Activated CD4-positive, alpha-beta T cell treated with anti-CD3 and anti-CD28 coated beads, Interleukin-10, Interleukin-2, amounts not matched to agents 100 ng/mL and 50 ng/mL, durations not matched to agents 16 hours and 8 hours (primary cell): ENCODE measurements around the gene DACT3.

Experiments used
- DNase-seq: peaks from one replicate; pipeline ENCODE4 v3.0.0-alpha.2; 2020

Gene DACT3

DNA sequence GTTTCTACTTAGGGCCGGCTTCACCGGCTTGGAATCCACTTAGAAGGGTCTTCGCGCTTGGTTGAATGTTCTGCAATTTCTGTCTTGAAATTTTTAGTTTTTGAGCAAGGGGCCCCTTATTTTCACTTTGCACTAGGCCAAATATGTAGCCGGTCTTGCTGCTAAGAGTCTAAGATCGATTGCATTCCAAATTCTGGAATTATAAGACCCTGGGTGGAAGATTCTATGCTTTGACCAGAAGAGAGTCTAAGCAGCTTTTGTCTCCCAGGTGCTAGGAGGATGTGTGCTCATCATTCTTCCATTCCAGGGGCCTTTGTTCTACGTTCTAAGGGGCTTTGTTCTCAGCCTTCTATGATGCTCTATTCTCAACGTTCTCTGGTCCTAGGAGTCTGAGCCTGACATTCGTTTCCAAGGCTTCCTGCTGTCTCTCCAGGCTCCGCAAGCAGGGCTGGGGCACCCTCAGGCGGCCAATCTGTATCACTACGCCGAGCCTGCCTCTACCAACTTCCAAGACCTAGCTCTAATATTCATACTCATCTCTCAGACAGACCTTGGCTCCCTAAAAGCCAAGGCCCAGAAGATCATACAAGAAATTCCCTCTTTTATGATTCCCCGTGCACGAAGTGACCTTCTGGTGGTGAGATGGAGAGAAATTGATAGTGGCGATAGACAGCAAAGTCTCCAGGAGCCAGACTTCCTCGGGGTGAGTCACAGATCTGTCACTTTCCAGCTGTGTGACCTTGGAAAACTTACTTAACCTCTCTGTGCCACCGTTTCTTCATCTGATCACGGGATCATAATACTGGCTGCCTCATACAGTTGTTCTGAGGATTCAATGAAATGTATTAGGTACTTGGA lies 982 bp upstream of the DACT3 start:
- DNase-seq = peak; percentile 78

DNA sequence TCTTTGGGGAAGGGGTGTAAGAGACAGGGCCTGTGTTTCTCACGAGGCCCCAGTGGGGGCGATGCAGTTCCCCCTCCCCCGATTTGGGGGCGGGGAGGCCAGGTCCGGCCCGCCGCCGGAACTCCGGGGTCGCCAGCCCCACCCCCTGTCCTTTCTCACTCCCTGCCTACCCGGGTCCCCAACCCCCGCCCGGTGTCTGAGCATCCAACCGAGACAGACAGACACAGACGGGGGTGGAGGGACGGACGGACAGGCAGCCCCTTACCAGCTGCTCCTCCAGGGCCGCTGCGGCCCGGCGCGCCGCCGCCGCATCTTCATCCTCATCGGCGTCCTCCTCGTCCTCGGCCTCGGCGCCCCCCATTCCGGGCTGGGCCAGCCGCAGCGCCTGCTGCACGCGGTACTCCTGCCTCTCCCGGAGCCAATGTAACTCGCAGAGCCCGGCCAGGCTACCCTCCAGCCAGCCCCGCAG lies 397 bp downstream of the DACT3 start:
- no peak for DNase-seq

DNA sequence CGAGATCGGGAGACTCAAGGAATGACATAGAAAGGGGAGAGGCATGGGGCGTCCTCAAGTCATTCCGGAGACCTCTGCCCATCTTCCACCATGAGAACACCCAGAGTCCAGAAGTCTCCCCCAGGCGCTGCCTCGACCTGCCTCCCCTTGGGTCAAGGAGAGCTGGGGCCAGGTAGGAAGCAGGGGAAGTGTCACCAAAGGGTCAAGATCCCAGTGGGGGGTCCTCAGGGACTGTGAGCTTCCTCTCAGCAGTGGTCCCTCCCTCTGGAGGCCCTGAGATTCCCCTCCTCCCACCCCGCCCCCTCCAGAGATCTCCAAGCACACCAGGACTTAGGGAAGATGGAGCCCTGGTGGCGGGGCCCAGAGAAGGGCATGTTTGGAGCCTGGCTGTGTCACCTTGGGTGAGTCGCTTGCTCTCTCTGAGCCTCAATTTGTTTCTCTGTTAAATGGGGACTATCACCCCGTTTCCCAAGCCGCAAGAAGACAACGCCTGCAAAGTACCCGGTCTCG lies 919 bp downstream of the DACT3 start:
- DNase-seq = no peak

DNA sequence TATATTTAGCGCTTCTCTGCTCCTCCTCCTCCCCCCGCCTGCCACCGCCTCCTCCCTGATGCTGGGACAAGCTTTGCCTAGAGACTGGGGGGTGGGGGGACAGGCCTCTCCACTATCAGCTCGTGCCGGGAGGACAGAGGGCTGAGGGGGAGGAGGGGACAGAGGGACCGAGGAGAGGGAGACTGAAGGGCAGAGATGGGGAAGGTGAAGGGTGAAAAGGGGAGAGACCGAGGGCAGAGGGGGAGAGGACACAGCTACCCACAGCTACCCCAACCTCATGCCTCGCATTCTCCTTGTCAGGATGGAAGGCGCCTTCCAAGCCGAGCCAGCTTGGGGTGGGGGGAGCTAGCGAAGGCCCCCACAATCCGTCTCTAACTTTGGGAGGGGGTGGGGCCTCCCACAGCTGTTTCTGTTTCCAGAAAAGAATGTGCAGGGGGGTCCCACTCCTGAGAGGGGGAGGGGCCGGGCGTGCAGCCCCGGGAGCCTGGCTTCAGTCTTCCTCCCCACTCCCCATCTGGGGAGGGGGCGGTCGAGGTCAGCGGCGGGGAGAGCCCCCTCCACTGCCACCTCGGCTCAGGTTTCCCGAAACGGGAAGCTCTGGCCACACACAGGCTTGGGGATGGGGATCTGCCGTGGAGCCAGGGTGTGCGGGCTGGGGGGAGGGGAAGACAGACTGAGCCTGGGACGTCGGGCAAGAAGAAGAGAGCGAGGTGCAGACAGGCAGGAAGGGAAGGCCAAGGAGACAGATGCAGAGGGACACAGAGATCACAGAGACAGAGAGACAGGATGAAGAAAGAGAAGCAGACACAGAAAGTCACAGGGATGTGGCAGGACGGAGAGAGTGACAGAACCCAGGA lies 1.6 kb downstream of the DACT3 start:
- no peak for DNase-seq

DNA sequence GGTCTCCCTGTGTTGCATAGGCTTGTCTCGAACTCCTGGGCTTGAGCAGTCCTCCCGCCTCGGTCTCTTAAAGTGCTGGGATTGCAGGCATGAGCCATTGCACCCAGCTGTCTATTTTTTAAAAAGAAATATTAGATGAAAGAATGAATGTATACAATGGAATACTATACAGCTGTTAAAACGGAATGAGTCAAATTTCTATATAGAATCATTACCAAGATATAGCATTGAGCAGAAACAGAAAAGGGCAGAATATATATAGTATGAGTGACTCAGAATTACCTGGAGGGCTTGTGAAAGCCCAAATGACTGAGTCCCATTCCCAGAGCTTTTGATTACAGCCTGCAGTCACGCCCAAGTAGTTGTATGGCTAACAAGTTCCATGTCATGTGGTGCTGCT lies 4.4 kb downstream of the DACT3 start:
- no peak for DNase-seq

DNA sequence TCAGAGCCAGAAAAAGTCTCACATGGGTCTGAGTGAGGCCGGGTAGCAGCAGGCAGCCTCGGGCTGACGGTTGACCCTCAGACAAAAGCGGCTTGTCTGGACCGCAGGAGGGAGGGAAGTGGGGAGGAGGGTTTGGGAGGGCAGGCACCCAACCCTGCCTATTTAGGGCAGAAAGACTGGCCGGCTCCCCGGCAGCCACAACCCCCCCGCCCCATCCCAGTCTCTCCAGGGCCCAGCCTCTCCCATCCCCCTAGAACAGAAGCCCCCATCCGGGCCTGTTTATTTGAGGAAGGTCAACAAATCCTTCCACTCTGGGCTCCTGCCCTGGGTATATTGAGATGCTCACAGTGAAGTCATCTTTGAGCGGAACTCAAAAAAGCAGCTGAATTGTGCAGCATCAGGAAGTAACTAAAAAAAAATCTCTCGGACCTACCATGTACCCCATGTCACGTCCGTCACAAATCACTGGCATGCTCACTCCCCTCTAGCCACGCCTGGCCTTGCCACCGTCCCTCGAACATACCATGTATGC lies 6.3 kb downstream of the DACT3 start:
- DNase-seq = no peak

DNA sequence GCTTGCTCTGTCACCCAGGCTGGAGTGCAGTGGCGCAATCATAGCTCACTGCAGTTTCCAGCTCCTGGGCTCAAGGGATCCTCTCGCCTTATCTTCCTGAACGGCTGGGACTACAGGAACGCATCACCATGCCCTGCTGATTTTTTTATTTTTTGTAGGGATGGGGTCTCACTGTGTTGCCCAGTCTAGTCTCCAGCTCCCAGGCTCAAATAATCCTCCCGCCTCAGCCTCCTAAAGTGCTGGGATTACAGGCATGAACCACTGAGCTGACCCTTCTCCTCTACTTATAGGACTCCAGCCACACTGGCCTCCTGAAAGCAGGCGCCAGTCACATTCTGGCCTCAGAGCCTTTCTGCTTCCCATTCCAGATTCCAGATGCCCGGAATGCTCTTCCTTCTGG lies 10.5 kb downstream of the DACT3 start:
- DNase-seq = no peak

DNA sequence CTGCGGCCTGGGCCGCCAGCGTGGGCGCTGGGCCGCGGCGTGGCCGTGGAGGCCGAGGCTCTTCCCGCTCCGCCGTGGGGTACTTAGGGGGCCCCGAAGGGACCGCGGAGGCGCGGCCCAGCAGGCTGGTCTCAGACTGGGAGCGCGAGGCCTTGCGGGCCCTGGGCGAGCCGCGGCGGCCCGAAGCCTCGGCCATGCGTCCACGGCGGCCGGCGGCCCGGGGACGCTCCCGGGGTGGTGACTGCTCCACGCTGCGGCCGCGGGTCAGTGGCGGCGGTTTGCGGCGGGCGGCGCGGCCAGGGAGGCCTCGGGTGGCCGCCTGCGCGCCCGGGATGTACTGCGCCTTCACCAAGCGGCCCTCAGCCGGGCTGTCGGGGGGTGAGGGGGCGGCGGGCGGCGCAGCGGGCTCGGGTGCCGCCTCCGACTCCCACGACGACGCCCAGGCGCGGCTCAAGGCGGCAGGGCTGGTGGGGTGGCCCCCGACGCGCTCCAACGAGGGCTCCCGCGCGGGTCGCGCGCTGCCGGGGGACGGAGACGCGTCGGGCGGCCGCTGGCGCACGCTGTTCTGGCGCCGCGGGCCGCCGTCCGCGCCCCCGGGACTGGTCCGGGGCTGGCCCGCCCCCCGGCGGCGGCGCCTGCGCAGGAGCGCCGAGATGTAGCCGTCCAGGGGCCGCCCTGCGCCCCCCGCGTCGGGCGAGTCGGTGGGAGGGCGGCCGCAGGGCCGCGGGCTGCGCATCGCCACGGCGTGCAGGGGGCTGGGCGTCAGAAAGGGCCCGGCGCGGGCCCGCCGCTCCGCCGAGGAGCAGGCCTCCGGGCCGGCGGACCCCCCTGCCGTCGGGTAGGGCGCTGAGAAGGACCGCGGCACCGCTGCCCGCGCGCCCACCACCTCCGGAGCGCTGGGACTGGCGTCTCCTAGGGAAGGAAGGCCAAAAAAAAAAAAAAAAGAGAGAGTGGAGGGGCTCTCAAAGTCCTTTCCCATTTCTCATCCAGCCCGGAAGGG lies 11.7 kb downstream of the DACT3 start:
- no peak for DNase-seq

DNA sequence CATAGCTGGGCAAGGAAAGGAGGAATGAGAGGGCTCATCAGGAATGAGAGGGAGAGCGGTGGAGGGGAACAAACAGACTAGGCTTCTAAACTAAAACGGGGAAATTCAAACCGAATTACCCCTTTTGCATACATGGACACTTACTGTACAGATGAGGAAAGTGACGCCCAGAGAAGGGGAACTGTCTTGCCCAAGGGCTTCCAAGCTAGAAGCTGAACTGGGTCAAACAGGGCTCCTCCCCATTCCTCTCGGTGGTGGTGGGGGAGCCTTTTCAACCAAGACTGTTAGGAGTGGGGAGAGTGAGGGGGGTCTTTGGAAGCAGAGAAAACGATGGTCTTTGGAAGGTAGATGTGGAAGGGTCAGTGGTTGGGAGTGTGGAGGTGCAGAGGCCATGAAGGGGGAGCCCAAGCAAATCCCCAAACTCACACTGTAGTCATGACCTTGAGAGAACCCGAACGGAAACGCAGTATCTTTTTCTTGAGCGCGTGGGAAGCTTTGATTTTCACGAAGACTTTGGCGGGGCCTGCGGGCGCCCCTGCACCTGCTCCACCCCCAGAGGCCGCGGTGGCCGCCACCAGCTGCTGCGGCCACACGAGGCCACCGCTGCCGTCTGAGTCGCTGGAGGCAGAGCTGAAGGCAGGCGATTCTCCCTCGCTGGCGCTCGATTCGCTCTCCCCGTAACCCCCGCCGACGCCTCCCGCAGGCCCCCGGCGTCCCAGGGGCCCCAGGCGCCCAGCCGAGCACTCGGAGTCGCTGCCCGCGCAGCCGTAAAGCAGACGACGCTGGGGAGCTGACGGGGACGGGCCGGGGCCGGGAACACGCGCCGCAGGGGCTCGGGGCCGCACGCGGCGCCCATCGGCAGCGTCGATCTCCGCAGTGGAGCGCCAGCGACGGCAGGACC lies 12.7 kb downstream of the DACT3 start:
- DNase-seq = no peak

DNA sequence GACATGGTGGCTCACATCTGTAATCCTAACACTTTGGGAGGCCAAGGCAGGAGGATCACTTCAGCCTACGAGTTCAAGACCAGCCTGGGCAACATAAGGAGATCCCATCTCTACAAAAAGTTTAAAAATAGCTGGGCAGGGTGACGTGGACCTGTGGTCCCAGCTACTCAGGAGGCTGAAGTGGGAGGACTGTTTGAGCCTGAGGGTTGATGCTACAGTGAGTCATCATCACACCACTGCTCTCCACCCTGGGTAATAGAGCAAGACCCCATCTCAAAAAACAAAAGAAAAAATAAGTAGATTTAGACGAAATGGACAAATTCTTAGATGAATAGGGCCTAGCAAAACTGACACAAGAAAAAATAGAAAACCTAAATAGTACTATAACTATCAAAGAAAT lies 14.6 kb downstream of the DACT3 start:
- DNase-seq = no peak

DNA sequence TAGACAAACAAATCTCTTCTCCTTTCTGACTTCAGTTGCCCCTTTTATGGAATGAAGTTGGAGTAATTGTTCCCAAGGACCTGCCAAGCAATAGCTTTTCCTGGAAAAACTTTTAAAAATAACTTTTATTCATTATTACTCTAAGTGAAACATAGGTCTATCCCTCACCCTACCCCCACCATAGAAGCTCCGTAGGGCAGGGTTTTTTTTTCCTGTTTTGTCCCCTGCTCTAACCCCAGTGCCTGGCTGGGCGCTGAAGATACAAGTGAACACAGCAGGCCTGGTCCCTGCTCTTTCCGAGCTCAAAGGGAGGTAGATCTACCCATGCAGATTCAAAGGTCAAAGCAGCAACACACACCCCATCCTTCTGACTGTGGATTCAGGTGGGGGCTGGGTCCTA lies 16.3 kb downstream of the DACT3 start:
- no peak for DNase-seq

DNA sequence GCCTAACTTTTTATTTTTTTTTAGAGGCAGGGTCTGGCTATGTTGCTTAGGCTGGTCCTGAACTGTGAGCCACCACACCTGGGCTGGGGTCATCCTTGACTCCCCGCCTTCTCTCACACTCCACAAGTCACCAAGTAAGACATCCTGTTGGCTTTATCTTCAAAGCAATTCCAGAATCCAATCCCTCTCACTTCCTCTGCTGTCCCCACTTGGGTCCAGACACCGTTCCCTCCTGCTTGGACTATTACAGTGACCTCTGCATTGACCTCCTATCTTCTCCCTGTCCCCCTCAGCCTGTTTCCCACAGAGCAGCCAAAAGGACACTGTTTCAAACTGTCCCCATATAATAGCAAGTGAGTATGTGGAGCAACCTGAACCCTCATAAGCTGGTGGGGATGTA lies 20.3 kb downstream of the DACT3 start:
- no peak for DNase-seq

DNA sequence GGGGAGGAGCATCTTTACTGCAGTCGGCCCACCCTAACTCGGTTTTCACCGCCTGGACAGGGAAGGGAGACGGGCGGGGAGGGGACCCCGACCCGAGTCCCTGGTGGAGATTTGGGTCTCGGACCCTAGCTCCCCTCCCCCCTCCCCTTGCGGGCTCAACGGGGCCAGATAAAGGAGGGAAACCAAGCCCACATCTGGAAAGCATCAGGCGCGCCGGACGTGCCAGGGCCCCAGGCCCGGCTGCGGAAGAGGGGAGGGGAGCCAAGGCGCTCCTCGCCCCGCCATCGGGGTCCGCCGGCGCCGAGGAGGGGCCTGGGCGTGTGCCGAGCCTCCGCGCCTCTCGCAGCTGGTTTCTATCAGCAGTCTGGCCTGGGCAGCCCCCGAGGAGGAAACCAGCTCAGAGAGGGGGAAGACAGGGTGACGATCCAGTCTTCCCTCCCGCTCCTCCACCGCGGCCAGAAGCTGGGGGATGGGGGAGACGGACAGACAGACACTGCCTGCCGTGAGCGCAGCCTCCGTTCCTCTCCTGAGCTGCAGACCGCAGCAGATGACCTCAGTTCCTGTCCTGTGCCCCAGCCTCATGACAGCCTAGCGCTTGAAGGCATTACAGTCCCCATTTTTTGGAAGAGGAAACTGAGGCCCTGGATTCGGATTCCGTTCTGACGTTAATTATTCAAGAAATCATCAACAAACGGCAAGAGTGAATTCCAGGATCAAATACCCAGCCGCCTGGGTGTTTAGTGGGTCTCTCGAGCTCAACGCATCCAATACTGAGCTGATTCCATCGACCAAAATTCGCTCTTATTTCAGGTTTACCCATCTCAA lies 21.4 kb downstream of the DACT3 start:
- peak; percentile 47 for DNase-seq

DNA sequence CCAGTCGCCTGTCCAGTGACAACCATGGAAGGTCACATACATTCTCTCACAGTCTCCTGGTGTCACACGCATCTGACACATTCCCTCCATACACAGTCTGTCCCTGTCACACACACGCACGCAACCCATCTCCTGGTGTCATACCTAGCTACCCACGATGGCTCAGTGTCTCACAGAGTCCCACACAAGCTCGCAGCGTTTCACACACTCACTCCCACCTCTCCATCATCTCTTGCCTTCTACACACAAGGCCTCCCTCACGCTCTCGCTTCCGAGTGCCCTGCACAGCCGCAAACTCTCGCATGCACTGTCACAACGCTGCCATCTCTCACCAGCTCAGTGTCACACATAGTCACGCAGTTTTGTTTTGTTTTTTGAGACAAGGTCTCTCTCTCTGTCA lies 23.8 kb downstream of the DACT3 start:
- no peak for DNase-seq

DNA sequence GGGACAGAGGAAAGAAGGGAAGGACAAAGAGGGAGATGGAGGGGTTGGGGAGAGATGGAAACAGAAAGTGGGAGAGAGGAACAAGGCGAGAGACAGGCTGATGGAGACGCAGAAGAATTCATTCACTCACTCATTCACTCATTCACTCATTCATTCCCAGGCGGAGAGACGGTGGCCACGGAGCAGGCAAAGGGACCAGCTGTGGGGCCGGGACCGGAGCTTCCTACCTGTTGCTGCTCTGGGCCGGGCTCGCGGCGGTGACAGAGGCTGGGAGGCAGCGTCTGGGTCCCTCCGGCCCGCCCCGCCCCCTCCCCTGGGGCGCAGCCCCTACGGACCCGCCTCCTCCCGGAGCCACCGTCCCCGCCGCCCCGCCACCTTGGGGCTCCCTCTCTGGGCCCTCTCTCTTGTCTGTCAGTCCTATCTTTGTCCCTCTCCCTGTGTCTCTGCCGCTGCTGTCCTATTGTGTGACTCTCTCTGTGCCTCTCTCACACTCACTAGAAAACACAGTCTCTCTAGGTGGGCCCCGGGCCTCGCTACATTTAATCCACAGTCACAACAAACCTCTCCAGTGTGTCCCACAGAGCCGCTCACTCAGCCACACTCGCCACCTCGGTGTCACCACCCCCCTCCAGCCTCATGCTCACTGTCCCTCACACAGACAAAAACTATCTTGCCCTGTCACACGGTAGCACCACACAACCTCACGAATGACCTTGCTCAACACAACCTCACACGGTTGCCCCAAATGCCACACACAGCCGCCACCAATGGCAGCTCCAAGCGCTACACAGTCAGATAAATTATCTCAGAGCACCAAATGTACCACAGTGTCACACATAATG lies 24.8 kb downstream of the DACT3 start, which contains the start of gene GNG8:
Gene GNG8, minus strand, starts transcription at position 283 of the 842 bp plus-strand sequence. CDS start 1,520 bp downstream, outside the sequence.
- no peak for DNase-seq

DNA sequence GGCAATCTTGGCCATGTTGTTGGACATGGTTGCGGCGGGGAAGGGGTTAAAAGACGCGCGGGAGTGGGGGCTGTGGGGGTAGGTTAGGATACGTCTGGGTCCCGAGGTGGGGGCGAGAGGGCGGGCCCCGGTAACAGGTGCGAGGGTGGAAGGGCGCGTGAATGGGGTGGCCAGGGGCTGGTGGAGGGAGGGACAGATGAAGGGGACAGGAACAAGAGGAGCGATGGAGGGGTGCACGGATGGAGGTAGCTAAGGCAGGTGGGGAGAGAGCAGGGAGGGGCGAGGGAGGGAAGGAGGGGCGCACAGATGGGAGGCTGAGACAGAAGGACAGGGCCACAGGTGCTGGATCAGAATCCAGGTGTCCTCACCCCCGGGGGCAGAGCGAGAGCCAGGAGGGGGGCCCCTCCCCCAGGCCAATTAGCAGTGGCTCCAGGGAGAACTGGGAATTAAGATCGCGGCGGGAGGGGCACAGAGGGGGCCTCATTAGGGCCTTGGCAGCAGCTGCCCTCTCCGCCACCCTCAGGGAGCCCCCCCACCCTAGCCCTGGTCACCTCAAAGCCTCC lies 26.2 kb downstream of the DACT3 start:
- no peak for DNase-seq

DNA sequence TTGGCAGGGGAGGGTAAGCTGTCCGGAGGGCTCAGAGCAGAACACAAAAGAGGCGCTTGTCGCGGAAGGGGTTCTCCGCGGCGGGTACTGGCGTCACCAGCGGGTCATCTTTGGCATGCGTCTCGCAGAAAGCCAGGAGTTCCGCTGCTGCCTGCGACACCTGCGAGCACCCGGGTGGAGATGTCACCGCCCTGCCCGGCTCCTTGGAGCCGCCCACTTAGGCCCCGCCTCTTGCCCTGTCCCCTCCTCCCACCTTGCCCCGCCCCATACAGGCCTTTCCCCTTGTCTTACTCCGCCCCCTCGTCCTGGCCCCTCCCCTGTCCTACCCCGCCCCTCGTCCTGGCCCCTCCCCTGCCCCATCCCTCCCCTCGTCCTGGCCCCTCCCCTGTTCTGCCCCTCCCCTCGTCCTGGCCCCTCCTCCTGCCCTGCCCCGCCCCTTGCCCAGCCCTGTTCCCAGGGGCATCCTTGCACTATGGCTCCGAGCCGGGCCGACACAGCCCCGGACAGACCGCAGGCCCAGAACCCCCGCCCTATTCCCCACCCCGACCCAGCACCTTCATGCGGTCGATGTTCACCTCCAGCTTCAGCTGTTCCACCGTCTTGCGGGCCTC lies 26.8 kb downstream of the DACT3 start:
- DNase-seq = peak; percentile 96

DNA sequence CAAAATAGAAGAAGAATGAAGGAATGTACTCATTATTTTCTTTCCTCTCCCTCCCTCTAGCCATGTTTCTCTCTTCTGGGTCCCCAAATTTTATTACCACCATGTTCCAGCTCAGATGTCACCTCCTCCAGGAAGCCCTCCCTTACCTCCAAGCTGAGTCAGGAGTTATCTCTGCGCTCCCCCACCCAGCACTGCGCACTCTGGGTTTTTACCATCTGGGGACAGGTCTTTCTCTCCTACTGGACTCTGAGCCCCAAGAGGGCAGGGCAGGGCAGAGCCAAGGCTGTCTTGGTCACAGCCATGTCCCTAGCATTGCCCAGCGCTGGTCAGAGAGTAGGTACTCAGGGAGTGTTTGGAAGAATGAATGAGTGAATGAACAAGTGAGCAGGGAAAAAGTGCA lies 27.9 kb downstream of the DACT3 start:
- no peak for DNase-seq
